K562 (cell line): ENCODE measurements around the gene CSNK1G1. TPM values are rescaled to one million over a fixed set of nuclear protein-coding genes. Genes with fewer than 3 reads are reported as not detected.

Source experiments
- ARID1B ChIP-seq: fragments of 450-650 bp; IDR thresholded peaks from 2 replicates; pipeline ENCODE4 v1.6.1; 2016; ENCODE audit warnings: antibody characterized with exemption, mild to moderate bottlenecking, inconsistent platforms
- ARID2 ChIP-seq: fragments of 450-650 bp; IDR thresholded peaks from 2 replicates; pipeline ENCODE4 v1.6.1; 2017; ENCODE audit warnings: antibody characterized with exemption, mild to moderate bottlenecking
- BCL6 ChIP-seq: fragments of 250-450 bp; sonication (Bioruptor Pico); IDR thresholded peaks from 2 replicates; pipeline ENCODE4 v1.4.0; 2020
- BDP1 ChIP-seq: IDR thresholded peaks from 3 replicates; pipeline ENCODE4 v1.6.1; 2011; ENCODE audit not compliant: insufficient read length, insufficient read depth
- CC2D1A ChIP-seq: fragments of 450-650 bp; IDR thresholded peaks from 2 replicates; pipeline ENCODE4 v1.6.1; 2017; ENCODE audit warnings: mild to moderate bottlenecking
- CTBP1 ChIP-seq: fragments of 450-650 bp; IDR thresholded peaks from 2 replicates; pipeline ENCODE4 v1.6.1; 2016; ENCODE audit warnings: borderline replicate concordance
- EGR1 ChIP-seq: fragments of 450-650 bp; conservative IDR thresholded peaks from 2 replicates; pipeline ENCODE4 v1.6.1; 2017; ENCODE audit warnings: mild to moderate bottlenecking
- ETV1 ChIP-seq: fragments of 450-650 bp; conservative IDR thresholded peaks from 2 replicates; pipeline ENCODE4 v1.6.1; 2016; ENCODE audit warnings: missing genetic modification characterization, control low read depth, low read depth, missing compliant biosample characterization
- FOXA3 ChIP-seq, 2 experiments: fragments of 450-650 bp in 1 of 2; sonication (generic) in 1 of 2; formaldehyde crosslinking; IDR thresholded peaks in 1 of 2; conservative IDR thresholded peaks in 1 of 2; 2 replicates each; pipeline versions ENCODE4 v1.4.0 to v1.8.0; 2020 to 2022; ENCODE audit warnings: mild to moderate bottlenecking in 2 of 2, missing genetic modification reagents in 1 of 2
- KAT8 ChIP-seq: fragments of 450-650 bp; IDR thresholded peaks from 2 replicates; pipeline ENCODE4 v1.6.1; 2016; ENCODE audit warnings: low read depth, mild to moderate bottlenecking
- MEF2A ChIP-seq: IDR thresholded peaks from 2 replicates; pipeline ENCODE4 v1.6.1; 2011; ENCODE audit warnings: low read depth, mild to moderate bottlenecking, low read length, moderate library complexity; ENCODE audit not compliant: control insufficient read depth
- PTBP1 ChIP-seq: fragments of 200-400 bp; formaldehyde crosslinking; IDR thresholded peaks from 2 replicates; pipeline ENCODE4 v1.6.1; 2017; ENCODE audit warnings: low read depth, low read length
- PTTG1 ChIP-seq: fragments of 450-650 bp; IDR thresholded peaks from 2 replicates; pipeline ENCODE4 v1.6.1; 2016; ENCODE audit warnings: low read depth, mild to moderate bottlenecking, missing genetic modification characterization, missing compliant biosample characterization
- ZNF174 ChIP-seq: fragments of 250-450 bp; sonication (Bioruptor Pico); IDR thresholded peaks from 2 replicates; pipeline ENCODE4 v1.4.0; 2020; ENCODE audit warnings: mild to moderate bottlenecking
- polyA plus RNA-seq, 8 experiments: library from polyadenylated mRNA; depleted of rRNA in 4 of 8; stranded (reverse) in 5 of 8; unstranded in 3 of 8; fragments of >200 nt; fragmentation: Nextera tagmentation in 2 of 8; fragmentation: Illumina TruSeq in 1 of 8; extraction: Ambion mirVana in 2 of 8; extraction: Trizol in 1 of 8; gene quantifications; 2 replicates each; pipeline versions ENCODE4 v1.2.1 to v1.2.3, GENCODE V29; 2011 to 2014; ENCODE audit warnings: inconsistent platforms in 1 of 8, missing spikeins in 1 of 8
- total RNA-seq, 7 experiments: library from RNA; depleted of rRNA in 6 of 7; stranded (reverse); fragments of >200 nt in 6 of 7; fragmentation: Illumina TruSeq in 2 of 7; extraction: Trizol in 2 of 7; gene quantifications; 2 replicates each; pipeline versions ENCODE4 v1.2.1 to v1.2.3, GENCODE V29; 2011 to 2021; ENCODE audit warnings: low replicate concordance in 1 of 7
- TF ChIP-seq, protein P1 (sequence below): fragments of 200-600 bp; sonication (generic); IDR thresholded peaks from one replicate; pipeline ENCODE4 v1.6.1; 2012; ENCODE audit warnings: mild to moderate bottlenecking, low read depth, low read length, inconsistent platforms
- TF ChIP-seq, protein P2 (sequence below): fragments of 250-450 bp; sonication (Bioruptor Pico); IDR thresholded peaks from 2 replicates; pipeline ENCODE4 v1.6.1; 2021; ENCODE audit warnings: mild to moderate bottlenecking
- TF ChIP-seq, protein P3 (sequence below): fragments of 250-450 bp; sonication (Bioruptor Pico); IDR thresholded peaks from 2 replicates; pipeline ENCODE4 v1.9.0; 2021; ENCODE audit warnings: mild to moderate bottlenecking

Gene CSNK1G1
- total and polyA plus RNA-seq, 9 of the 15 experiments (the other 6 are each of a cell fraction or from before 2014, with no cell fraction given) = 4.5 to 18.5 (median 9.5) TPM

- TF ChIP-seq, protein P1, sequence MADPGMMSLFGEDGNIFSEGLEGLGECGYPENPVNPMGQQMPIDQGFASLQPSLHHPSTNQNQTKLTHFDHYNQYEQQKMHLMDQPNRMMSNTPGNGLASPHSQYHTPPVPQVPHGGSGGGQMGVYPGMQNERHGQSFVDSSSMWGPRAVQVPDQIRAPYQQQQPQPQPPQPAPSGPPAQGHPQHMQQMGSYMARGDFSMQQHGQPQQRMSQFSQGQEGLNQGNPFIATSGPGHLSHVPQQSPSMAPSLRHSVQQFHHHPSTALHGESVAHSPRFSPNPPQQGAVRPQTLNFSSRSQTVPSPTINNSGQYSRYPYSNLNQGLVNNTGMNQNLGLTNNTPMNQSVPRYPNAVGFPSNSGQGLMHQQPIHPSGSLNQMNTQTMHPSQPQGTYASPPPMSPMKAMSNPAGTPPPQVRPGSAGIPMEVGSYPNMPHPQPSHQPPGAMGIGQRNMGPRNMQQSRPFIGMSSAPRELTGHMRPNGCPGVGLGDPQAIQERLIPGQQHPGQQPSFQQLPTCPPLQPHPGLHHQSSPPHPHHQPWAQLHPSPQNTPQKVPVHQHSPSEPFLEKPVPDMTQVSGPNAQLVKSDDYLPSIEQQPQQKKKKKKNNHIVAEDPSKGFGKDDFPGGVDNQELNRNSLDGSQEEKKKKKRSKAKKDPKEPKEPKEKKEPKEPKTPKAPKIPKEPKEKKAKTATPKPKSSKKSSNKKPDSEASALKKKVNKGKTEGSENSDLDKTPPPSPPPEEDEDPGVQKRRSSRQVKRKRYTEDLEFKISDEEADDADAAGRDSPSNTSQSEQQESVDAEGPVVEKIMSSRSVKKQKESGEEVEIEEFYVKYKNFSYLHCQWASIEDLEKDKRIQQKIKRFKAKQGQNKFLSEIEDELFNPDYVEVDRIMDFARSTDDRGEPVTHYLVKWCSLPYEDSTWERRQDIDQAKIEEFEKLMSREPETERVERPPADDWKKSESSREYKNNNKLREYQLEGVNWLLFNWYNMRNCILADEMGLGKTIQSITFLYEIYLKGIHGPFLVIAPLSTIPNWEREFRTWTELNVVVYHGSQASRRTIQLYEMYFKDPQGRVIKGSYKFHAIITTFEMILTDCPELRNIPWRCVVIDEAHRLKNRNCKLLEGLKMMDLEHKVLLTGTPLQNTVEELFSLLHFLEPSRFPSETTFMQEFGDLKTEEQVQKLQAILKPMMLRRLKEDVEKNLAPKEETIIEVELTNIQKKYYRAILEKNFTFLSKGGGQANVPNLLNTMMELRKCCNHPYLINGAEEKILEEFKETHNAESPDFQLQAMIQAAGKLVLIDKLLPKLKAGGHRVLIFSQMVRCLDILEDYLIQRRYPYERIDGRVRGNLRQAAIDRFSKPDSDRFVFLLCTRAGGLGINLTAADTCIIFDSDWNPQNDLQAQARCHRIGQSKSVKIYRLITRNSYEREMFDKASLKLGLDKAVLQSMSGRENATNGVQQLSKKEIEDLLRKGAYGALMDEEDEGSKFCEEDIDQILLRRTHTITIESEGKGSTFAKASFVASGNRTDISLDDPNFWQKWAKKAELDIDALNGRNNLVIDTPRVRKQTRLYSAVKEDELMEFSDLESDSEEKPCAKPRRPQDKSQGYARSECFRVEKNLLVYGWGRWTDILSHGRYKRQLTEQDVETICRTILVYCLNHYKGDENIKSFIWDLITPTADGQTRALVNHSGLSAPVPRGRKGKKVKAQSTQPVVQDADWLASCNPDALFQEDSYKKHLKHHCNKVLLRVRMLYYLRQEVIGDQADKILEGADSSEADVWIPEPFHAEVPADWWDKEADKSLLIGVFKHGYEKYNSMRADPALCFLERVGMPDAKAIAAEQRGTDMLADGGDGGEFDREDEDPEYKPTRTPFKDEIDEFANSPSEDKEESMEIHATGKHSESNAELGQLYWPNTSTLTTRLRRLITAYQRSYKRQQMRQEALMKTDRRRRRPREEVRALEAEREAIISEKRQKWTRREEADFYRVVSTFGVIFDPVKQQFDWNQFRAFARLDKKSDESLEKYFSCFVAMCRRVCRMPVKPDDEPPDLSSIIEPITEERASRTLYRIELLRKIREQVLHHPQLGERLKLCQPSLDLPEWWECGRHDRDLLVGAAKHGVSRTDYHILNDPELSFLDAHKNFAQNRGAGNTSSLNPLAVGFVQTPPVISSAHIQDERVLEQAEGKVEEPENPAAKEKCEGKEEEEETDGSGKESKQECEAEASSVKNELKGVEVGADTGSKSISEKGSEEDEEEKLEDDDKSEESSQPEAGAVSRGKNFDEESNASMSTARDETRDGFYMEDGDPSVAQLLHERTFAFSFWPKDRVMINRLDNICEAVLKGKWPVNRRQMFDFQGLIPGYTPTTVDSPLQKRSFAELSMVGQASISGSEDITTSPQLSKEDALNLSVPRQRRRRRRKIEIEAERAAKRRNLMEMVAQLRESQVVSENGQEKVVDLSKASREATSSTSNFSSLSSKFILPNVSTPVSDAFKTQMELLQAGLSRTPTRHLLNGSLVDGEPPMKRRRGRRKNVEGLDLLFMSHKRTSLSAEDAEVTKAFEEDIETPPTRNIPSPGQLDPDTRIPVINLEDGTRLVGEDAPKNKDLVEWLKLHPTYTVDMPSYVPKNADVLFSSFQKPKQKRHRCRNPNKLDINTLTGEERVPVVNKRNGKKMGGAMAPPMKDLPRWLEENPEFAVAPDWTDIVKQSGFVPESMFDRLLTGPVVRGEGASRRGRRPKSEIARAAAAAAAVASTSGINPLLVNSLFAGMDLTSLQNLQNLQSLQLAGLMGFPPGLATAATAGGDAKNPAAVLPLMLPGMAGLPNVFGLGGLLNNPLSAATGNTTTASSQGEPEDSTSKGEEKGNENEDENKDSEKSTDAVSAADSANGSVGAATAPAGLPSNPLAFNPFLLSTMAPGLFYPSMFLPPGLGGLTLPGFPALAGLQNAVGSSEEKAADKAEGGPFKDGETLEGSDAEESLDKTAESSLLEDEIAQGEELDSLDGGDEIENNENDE = no peak
- TF ChIP-seq PTTG1 (tag) (no peak), KAT8 (no peak), BCL6 (no peak), PTBP1 (no peak), CTBP1 (peak; percentile 33; the same call in 1 of the 2 replicates), ETV1 (tag) (no peak), ARID1B (peak; percentile 95), CC2D1A (peak; percentile 42), FOXA3 (CRISPR knock-in tag; conservative IDR thresholded peaks at IDR 0.05 in 1 of 2, IDR thresholded peaks at IDR 0.05 in 1 of 2) (peak; percentile 88 to 94; a peak in 3 of 4 replicates), MEF2A (no peak), BDP1 (no peak), ZNF174 (CRISPR knock-in tag) (no peak), ARID2 (no peak), EGR1 (no peak)
- TF ChIP-seq, protein P2, sequence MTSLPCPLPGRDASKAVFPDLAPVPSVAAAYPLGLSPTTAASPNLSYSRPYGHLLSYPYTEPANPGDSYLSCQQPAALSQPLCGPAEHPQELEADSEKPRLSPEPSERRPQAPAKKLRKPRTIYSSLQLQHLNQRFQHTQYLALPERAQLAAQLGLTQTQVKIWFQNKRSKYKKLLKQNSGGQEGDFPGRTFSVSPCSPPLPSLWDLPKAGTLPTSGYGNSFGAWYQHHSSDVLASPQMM (CRISPR knock-in tag) = no peak
- TF ChIP-seq, protein P3, sequence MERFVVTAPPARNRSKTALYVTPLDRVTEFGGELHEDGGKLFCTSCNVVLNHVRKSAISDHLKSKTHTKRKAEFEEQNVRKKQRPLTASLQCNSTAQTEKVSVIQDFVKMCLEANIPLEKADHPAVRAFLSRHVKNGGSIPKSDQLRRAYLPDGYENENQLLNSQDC = no peak
Observed at GRCh38 chr15:64216730-64217428, 139.1 kb downstream of the CSNK1G1 start (continued).
